GM19238 (cell line): ENCODE measurements around the gene FAM3C.

ENCODE experiments used
- DNase-seq: peaks from one replicate; pipeline ENCODE4 v3.0.0; 2011; ENCODE audit warnings: low spot score; ENCODE audit not compliant: insufficient read length

Gene FAM3C

GRCh38 chr7:121300685-121301420, 95.3 kb downstream of the FAM3C start:
- no peak for DNase-seq
